Activated B cell treated with CpG ODN at 0.5 μM for 24 hours (primary cell): ENCODE measurements around the gene MCC. TPM values are rescaled to one million over a fixed set of nuclear protein-coding genes. Genes with fewer than 3 reads are reported as not detected.

ENCODE experiments used
- ATAC-seq: fragments of 200-7000 bp; cut with Tn5 transposase; one replicate; pipeline ENCODE4 v1.10.0; 2021; ENCODE audit warnings: low read depth, mild to moderate bottlenecking, moderate library complexity
- CTCF ChIA-PET: fragments of 350-600 bp; sonication (Branson Sonifier 250); formaldehyde crosslinking; loops from one replicate; lab custom pipeline; 2021; ENCODE audit warnings: antibody characterized with exemption; lab: Charles Lee
- POLR2A ChIA-PET: fragments of 350-600 bp; sonication (Branson Sonifier 250); formaldehyde crosslinking; loops from one replicate; lab custom pipeline; 2021; ENCODE audit warnings: antibody characterized with exemption; lab: Charles Lee
- DNase-seq: peaks from one replicate; pipeline ENCODE4 v3.0.0; 2022
- H3K27ac Mint-ChIP-seq: one replicate; pipeline ENCODE4 v1.8.0; 2020; ENCODE audit warnings: mixed read lengths
- H3K27me3 Mint-ChIP-seq: one replicate; pipeline ENCODE4 v1.8.0; 2021; ENCODE audit warnings: mixed read lengths
- H3K36me3 Mint-ChIP-seq: one replicate; pipeline ENCODE4 v1.8.0; 2021; ENCODE audit warnings: low read depth, mixed read lengths
- H3K4me1 Mint-ChIP-seq: one replicate; pipeline ENCODE4 v1.8.0; 2021; ENCODE audit warnings: mixed read lengths
- H3K4me3 Mint-ChIP-seq: one replicate; pipeline ENCODE4 v1.8.0; 2020; ENCODE audit warnings: mild to moderate bottlenecking, mixed read lengths
- H3K9me3 Mint-ChIP-seq: one replicate; pipeline ENCODE4 v1.8.0; 2020; ENCODE audit warnings: mixed read lengths
- CTCF ChIP-seq: fragments of 200-600 bp; IDR thresholded peaks from one replicate; pipeline ENCODE4 v1.8.0; 2022; ENCODE audit warnings: antibody characterized with exemption, mild to moderate bottlenecking
- intact Hi-C: fragments of 100-400 bp; cut with micrococcal nuclease; formaldehyde crosslinking; loops from one replicate; pipeline ENCODE4 v1.15.1; 2024
- total RNA-seq: library from RNA; stranded (reverse); gene quantifications from 2 replicates; pipeline ENCODE4 v1.2.3, GENCODE V29; 2022

MCC gene
- total RNA-seq, 1 donor from 2014 or later, result 0.22 TPM

GRCh38 chr5:113358696-113359095 is 129.6 kb downstream of the MCC start:
- ChIA-PET POLR2A (no interaction called here), CTCF (no interaction called here)
- intact Hi-C loops, result no loop called here
- no peaks in the 10 kb centered on the region for H3K4me1 Mint-ChIP-seq
- ATAC-seq, result no peak
- no peaks in the 10 kb centered on the region for H3K36me3 Mint-ChIP-seq
- peaks cover 1% of the 10 kb centered on the region for H3K9me3 Mint-ChIP-seq
- no peak overlapping the region for H3K4me3 Mint-ChIP-seq
- DNase-seq, result no peak
- no peak for TF ChIP-seq CTCF
- H3K27me3 Mint-ChIP-seq, result peaks cover 8% of the 10 kb centered on the region
- no peak overlapping the region for H3K27ac Mint-ChIP-seq

- ChIA-PET POLR2A (no interaction called here), CTCF (no interaction called here)
- H3K4me3 Mint-ChIP-seq, result no peak overlapping the region
- ATAC-seq, result no peak
- H3K9me3 Mint-ChIP-seq, result no peaks in the 10 kb centered on the region
- intact Hi-C loops, result no loop called here
- H3K27ac Mint-ChIP-seq, result no peak overlapping the region
- no peak for TF ChIP-seq CTCF
- H3K4me1 Mint-ChIP-seq, result no peaks in the 10 kb centered on the region
- peaks cover 8% of the 10 kb centered on the region for H3K27me3 Mint-ChIP-seq
- DNase-seq, result no peak
- no peaks in the 10 kb centered on the region for H3K36me3 Mint-ChIP-seq
Measured at GRCh38 chr5:113357696-113358476, 130.4 kb downstream of the MCC start.

- POLR2A ChIA-PET, result no interaction called here
- CTCF ChIA-PET, result no interaction called here
- Mint-ChIP-seq H3K4me3 (no peak overlapping the region), H3K9me3 (no peaks in the 10 kb centered on the region), H3K4me1 (no peaks in the 10 kb centered on the region), H3K36me3 (no peaks in the 10 kb centered on the region), H3K27me3 (peaks cover 8% of the 10 kb centered on the region), H3K27ac (no peak overlapping the region)
- intact Hi-C loops, result no loop called here
- TF ChIP-seq CTCF, result no peak
- DNase-seq (no peak), ATAC-seq (no peak)
Measured at GRCh38 chr5:113356487-113356886, 131.8 kb downstream of the MCC start.

- Mint-ChIP-seq H3K27me3 (peaks cover 1% of the 10 kb centered on the region), H3K4me3 (no peak overlapping the region), H3K27ac (no peak overlapping the region), H3K36me3 (no peaks in the 10 kb centered on the region), H3K9me3 (no peaks in the 10 kb centered on the region), H3K4me1 (no peaks in the 10 kb centered on the region)
- TF ChIP-seq CTCF, result no peak
- ChIA-PET CTCF (no interaction called here), POLR2A (no interaction called here)
- no peak for DNase-seq
- intact Hi-C loops, result no loop called here
- no peak for ATAC-seq
Measured at GRCh38 chr5:113354055-113354454, 134.2 kb downstream of the MCC start.

DNA sequence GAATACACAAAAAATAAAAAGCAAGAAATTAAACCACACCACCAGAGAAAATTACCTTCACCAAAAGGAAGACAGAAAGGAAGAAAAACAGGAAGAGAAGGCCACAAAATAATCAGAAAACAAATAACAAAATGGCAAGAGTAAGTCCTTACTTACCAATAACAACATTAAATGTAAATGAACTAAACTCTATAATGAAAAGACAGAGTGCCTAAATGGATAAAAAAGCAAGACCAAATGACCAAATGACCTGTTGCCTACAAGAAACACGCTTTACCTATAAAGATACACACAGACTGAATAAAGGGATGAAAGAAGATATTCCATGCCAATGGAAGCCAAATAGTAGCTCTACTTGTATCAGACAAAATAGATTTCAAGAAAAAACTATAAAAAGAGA is 140.7 kb downstream of the MCC start:
- ChIA-PET POLR2A (no interaction called here), CTCF (no interaction called here)
- H3K36me3 Mint-ChIP-seq, result no peaks in the 10 kb centered on the region
- H3K4me1 Mint-ChIP-seq, result no peaks in the 10 kb centered on the region
- peaks cover 26% of the 10 kb centered on the region for H3K27me3 Mint-ChIP-seq
- no peak overlapping the region for H3K27ac Mint-ChIP-seq
- intact Hi-C loops, result no loop called here
- DNase-seq (no peak), ATAC-seq (no peak)
- no peak overlapping the region for H3K4me3 Mint-ChIP-seq
- no peaks in the 10 kb centered on the region for H3K9me3 Mint-ChIP-seq
- no peak for TF ChIP-seq CTCF
